A549 (cell line): Measurements from ENCODE around the gene NRTN. TPM values are rescaled to one million over a fixed set of nuclear protein-coding genes. Genes with fewer than 3 reads are reported as not detected.

Experiments
- ATAC-seq, 2 experiments: fragments of 200-7000 bp in 1 of 2; fragments of >200 bp in 1 of 2; cut with Nextera tagmentation in 1 of 2; cut with Tn5 transposase in 1 of 2; 3 replicates each; pipeline versions ENCODE4 v1.8.0 to v1.9.1; 2018 to 2020; ENCODE audit warnings: mild to moderate bottlenecking in 1 of 2, moderate library complexity in 1 of 2
- CTCF ChIA-PET: fragments of 300-600 bp; sonication (Branson Sonifier 250); formaldehyde crosslinking; extraction: SDS; loops from one replicate; lab custom pipeline; 2021; ENCODE audit warnings: antibody characterized with exemption, inconsistent platforms; lab: Yijun Ruan, JAX
- POLR2A ChIA-PET: fragments of 350-600 bp; formaldehyde crosslinking; extraction: SDS; loops from one replicate; lab custom pipeline; 2021; ENCODE audit warnings: antibody characterized with exemption, inconsistent platforms; lab: Yijun Ruan, JAX
- DNase-seq, 2 experiments: peaks; one replicate each; pipeline versions ENCODE4 v3.0.0 to v3.0.0-alpha.2; 2011 to 2016; ENCODE audit warnings: low read depth in 1 of 2, low spot score in 1 of 2
- FAIRE-seq: peaks from 2 replicates; lab custom pipeline; 2011; peaks lifted over from hg19 to GRCh38; lab: Jason Lieb, UNC
- H3K27ac ChIP-seq, 2 experiments: fragments of >200 bp; sonication (Bioruptor Twin); formaldehyde crosslinking; 3 replicates each; pipeline ENCODE4 v1.5.1; 2016 to 2017
- H3K4me1 ChIP-seq: fragments of >200 bp; sonication (Bioruptor Twin); formaldehyde crosslinking; 3 replicates; pipeline ENCODE4 v1.6.1; 2016
- H3K4me2 ChIP-seq: fragments of >200 bp; sonication (Bioruptor Twin); formaldehyde crosslinking; 3 replicates; pipeline ENCODE4 v1.6.1; 2016
- H3K4me3 ChIP-seq: fragments of >200 bp; sonication (Bioruptor Twin); formaldehyde crosslinking; 3 replicates; pipeline ENCODE4 v1.5.1; 2016
- H3K9me3 ChIP-seq: fragments of >200 bp; sonication (Bioruptor Twin); formaldehyde crosslinking; 3 replicates; pipeline ENCODE4 v1.6.1; 2016
- CBX8 ChIP-seq: fragments of 200-600 bp; sonication (generic); IDR thresholded peaks from 2 replicates; pipeline ENCODE4 v1.6.1; 2016
- CHD2 ChIP-seq: fragments of 150-350 bp; IDR thresholded peaks from 2 replicates; pipeline ENCODE4 v1.6.1; 2014; ENCODE audit warnings: low read length; ENCODE audit not compliant: partially characterized antibody
- CHD4 ChIP-seq: fragments of 200-600 bp; sonication (generic); IDR thresholded peaks from 2 replicates; pipeline ENCODE4 v1.6.1; 2016; ENCODE audit warnings: antibody characterized with exemption, mild to moderate bottlenecking, borderline replicate concordance
- EHF ChIP-seq: fragments of 250-450 bp; sonication (Bioruptor Pico); IDR thresholded peaks from 2 replicates; pipeline ENCODE4 v1.5.0; 2020; ENCODE audit warnings: mild to moderate bottlenecking
- EHMT2 ChIP-seq: fragments of 200-600 bp; sonication (generic); IDR thresholded peaks from 2 replicates; pipeline ENCODE4 v1.6.1; 2016; ENCODE audit warnings: antibody characterized with exemption, low read depth, mild to moderate bottlenecking, moderate library complexity
- ESRRA ChIP-seq: fragments of 150-350 bp; IDR thresholded peaks from 2 replicates; pipeline ENCODE4 v1.6.1; 2014; ENCODE audit warnings: mild to moderate bottlenecking, low read length, borderline replicate concordance
- FOSL2 ChIP-seq, 2 experiments: fragments of 450-650 bp in 1 of 2; fragments of >200 bp in 1 of 2; sonication (Bioruptor Twin) in 1 of 2; formaldehyde crosslinking; IDR thresholded peaks; 2 replicates each; pipeline versions ENCODE4 v1.5.0 to v1.6.1; 2016 to 2020; ENCODE audit warnings: mild to moderate bottlenecking in 1 of 2, moderate library complexity in 1 of 2
- GATA3 ChIP-seq: IDR thresholded peaks from 2 replicates; pipeline ENCODE4 v1.6.1; 2012; ENCODE audit warnings: borderline replicate concordance
- HDAC2 ChIP-seq: fragments of 200-600 bp; sonication (generic); IDR thresholded peaks from 2 replicates; pipeline ENCODE4 v1.6.1; 2016
- HEYL ChIP-seq: fragments of 250-450 bp; sonication (Bioruptor Pico); IDR thresholded peaks from 2 replicates; pipeline ENCODE4 v1.8.0; 2021; ENCODE audit warnings: mild to moderate bottlenecking, moderate library complexity
- HOXB5 ChIP-seq: fragments of 250-450 bp; sonication (Bioruptor Pico); IDR thresholded peaks from 2 replicates; pipeline ENCODE4 v1.5.0; 2020; ENCODE audit warnings: mild to moderate bottlenecking, moderate library complexity
- JUN ChIP-seq, 2 experiments: fragments of >200 bp; sonication (Bioruptor Twin); formaldehyde crosslinking; IDR thresholded peaks; 2 replicates in 1 of 2; 3 replicates in 1 of 2; pipeline ENCODE4 v1.6.1; 2016 to 2017
- NPAS2 ChIP-seq: fragments of 250-450 bp; sonication (Bioruptor Pico); IDR thresholded peaks from 2 replicates; pipeline ENCODE4 v1.8.0; 2022; ENCODE audit warnings: mild to moderate bottlenecking, moderate library complexity, borderline replicate concordance
- POLR2A ChIP-seq: IDR thresholded peaks from 2 replicates; pipeline ENCODE4 v1.6.1; 2012; ENCODE audit warnings: mild to moderate bottlenecking, low read length
- RARB ChIP-seq: fragments of 250-450 bp; sonication (Bioruptor Pico); IDR thresholded peaks from 2 replicates; pipeline ENCODE4 v1.8.0; 2021; ENCODE audit warnings: mild to moderate bottlenecking, moderate library complexity
- RCOR1 ChIP-seq: fragments of 150-350 bp; IDR thresholded peaks from 2 replicates; pipeline ENCODE4 v1.6.1; 2014; ENCODE audit warnings: antibody characterized with exemption, low read length, low read depth
- RNF2 ChIP-seq: fragments of 200-600 bp; sonication (generic); IDR thresholded peaks from 2 replicates; pipeline ENCODE4 v1.6.1; 2016; ENCODE audit warnings: low read depth, mild to moderate bottlenecking, antibody characterized with exemption, moderate library complexity, borderline replicate concordance
- SREBF2 ChIP-seq: fragments of 450-650 bp; IDR thresholded peaks from 2 replicates; pipeline ENCODE4 v1.6.1; 2014; ENCODE audit warnings: mild to moderate bottlenecking, moderate library complexity
- ZC3H11A ChIP-seq: fragments of 450-650 bp; IDR thresholded peaks from 2 replicates; pipeline ENCODE4 v1.6.1; 2014; ENCODE audit warnings: antibody characterized with exemption, mild to moderate bottlenecking
- ZFP36 ChIP-seq: fragments of 450-650 bp; IDR thresholded peaks from 2 replicates; pipeline ENCODE4 v1.6.1; 2014; ENCODE audit warnings: borderline replicate concordance; ENCODE audit not compliant: partially characterized antibody
- ZNF302 ChIP-seq: fragments of 250-450 bp; sonication (Bioruptor Pico); IDR thresholded peaks from 2 replicates; pipeline ENCODE4 v1.9.0; 2021; ENCODE audit warnings: inconsistent platforms, mild to moderate bottlenecking, moderate library complexity
- WGBS: methylation state at CpG from one replicate; pipeline ENCODE4 v1.1.6; 2017; ENCODE audit errors: missing lambda C conversion rate; 5-methylcytosine and 5-hydroxymethylcytosine counted together
- polyA plus RNA-seq, 4 experiments: library from polyadenylated mRNA; depleted of rRNA in 3 of 4; stranded (reverse); fragments of >200 nt; fragmentation: RNase III in 1 of 4; extraction: RNeasy Plus Mini Kit Qiagen cat#74134 plus additional on column Dnase treatment in 1 of 4; gene quantifications; 2 replicates in 3 of 4; 3 replicates in 1 of 4; pipeline ENCODE4 v1.2.3, GENCODE V29; 2011 to 2017
- TF ChIP-seq, protein P1 (sequence below): fragments of >200 bp; sonication (Bioruptor Twin); formaldehyde crosslinking; IDR thresholded peaks from 2 replicates; pipeline ENCODE4 v1.6.1; 2016
- TF ChIP-seq, protein P2 (sequence below): fragments of >200 bp; sonication (Bioruptor Twin); formaldehyde crosslinking; IDR thresholded peaks from 3 replicates; pipeline ENCODE4 v1.5.1; 2016
- TF ChIP-seq, protein P3 (sequence below): fragments of >200 bp; sonication (Bioruptor Twin); formaldehyde crosslinking; IDR thresholded peaks from 3 replicates; pipeline ENCODE4 v1.6.1; 2016
- TF ChIP-seq, protein P4 (sequence below): fragments of 450-650 bp; IDR thresholded peaks from 2 replicates; pipeline ENCODE4 v1.6.1; 2014; ENCODE audit warnings: antibody characterized with exemption

The NRTN gene
- polyA plus RNA-seq, 2 of the 4 experiments (the other 2 are of a cell fraction), result 0.32 to 0.61 TPM

DNA sequence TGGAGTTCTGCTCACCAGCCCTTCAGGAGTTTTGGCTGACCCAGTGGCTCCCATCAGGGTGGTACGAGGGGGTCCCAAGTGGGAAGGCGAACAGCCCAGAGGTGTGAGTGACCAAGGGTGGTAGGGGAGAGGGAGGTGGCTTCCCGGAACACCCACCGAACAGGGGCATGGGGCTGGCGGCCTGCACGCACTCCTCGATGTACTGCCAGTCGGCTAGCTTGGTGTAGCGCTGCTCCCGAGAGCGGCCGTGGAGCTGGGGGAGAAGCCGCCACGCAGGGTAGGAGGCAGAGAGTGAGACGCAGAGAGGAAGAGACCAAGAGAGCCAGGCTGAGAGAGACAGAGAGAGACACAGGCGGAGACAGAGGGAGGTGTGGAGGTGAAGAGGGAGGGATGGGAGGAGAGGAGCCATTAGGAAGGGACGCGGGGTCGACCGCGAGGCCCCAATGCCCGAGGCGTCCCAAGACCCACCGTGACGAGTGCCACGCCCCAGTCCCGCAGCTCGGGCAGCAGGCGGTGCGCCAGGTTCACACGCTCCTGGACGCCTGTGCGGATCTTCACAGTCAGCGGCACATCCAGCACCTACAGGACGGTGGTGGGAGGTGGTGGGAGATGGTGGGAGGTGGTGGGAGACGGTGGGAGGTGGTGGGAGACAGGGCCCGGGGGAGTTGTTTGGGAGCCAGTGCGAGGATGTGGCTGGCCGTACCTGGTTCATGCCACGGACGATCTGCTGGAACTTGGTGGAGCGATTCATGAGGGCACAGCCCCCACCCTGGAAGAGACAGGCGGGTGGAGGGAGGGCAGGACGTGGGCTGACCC is 18.1 kb upstream of the NRTN start:
- Histone ChIP-seq H3K9me3 (no peaks in the 10 kb centered on the region), H3K4me3 (no peak overlapping the region), H3K27ac (no peak overlapping the region), H3K4me2 (no peak overlapping the region), H3K4me1 (peaks cover 5% of the 10 kb centered on the region; the same call in 2 of the 3 replicates)
- ChIA-PET POLR2A (no interaction called here), CTCF (interaction anchor here (0.9 kb wide), 1 partner anchor 13 kb away, joined by 4 read pairs; no protein-coding TSS in a partner anchor)
- ATAC-seq, result no peak
- no peak for DNase-seq
- TF ChIP-seq, protein P1, sequence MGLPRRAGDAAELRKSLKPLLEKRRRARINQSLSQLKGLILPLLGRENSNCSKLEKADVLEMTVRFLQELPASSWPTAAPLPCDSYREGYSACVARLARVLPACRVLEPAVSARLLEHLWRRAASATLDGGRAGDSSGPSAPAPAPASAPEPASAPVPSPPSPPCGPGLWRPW, result no peak
- TF ChIP-seq EHF (CRISPR knock-in tag), result no peak
- no peak for TF ChIP-seq GATA3
- TF ChIP-seq HDAC2, result no peak
- TF ChIP-seq ESRRA, result no peak
- TF ChIP-seq, protein P2, sequence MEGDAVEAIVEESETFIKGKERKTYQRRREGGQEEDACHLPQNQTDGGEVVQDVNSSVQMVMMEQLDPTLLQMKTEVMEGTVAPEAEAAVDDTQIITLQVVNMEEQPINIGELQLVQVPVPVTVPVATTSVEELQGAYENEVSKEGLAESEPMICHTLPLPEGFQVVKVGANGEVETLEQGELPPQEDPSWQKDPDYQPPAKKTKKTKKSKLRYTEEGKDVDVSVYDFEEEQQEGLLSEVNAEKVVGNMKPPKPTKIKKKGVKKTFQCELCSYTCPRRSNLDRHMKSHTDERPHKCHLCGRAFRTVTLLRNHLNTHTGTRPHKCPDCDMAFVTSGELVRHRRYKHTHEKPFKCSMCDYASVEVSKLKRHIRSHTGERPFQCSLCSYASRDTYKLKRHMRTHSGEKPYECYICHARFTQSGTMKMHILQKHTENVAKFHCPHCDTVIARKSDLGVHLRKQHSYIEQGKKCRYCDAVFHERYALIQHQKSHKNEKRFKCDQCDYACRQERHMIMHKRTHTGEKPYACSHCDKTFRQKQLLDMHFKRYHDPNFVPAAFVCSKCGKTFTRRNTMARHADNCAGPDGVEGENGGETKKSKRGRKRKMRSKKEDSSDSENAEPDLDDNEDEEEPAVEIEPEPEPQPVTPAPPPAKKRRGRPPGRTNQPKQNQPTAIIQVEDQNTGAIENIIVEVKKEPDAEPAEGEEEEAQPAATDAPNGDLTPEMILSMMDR, result no peak
- TF ChIP-seq RNF2, result no peak
- no peak for TF ChIP-seq HOXB5
- TF ChIP-seq, protein P3, sequence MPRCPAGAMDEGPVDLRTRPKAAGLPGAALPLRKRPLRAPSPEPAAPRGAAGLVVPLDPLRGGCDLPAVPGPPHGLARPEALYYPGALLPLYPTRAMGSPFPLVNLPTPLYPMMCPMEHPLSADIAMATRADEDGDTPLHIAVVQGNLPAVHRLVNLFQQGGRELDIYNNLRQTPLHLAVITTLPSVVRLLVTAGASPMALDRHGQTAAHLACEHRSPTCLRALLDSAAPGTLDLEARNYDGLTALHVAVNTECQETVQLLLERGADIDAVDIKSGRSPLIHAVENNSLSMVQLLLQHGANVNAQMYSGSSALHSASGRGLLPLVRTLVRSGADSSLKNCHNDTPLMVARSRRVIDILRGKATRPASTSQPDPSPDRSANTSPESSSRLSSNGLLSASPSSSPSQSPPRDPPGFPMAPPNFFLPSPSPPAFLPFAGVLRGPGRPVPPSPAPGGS, result no peak
- no peak for TF ChIP-seq ZFP36
- no peak for TF ChIP-seq CBX8
- no peak for TF ChIP-seq EHMT2
- TF ChIP-seq SREBF2, result no peak
- TF ChIP-seq HEYL (CRISPR knock-in tag), result no peak
- no peak for TF ChIP-seq RARB (CRISPR knock-in tag)
- TF ChIP-seq ZC3H11A, result no peak
- no peak for TF ChIP-seq RCOR1
- no peak for TF ChIP-seq POLR2A
- TF ChIP-seq CHD2, result no peak
- WGBS, result 87% methylated on average over 42 of the region's 44 CpGs
- no peak for FAIRE-seq

DNA sequence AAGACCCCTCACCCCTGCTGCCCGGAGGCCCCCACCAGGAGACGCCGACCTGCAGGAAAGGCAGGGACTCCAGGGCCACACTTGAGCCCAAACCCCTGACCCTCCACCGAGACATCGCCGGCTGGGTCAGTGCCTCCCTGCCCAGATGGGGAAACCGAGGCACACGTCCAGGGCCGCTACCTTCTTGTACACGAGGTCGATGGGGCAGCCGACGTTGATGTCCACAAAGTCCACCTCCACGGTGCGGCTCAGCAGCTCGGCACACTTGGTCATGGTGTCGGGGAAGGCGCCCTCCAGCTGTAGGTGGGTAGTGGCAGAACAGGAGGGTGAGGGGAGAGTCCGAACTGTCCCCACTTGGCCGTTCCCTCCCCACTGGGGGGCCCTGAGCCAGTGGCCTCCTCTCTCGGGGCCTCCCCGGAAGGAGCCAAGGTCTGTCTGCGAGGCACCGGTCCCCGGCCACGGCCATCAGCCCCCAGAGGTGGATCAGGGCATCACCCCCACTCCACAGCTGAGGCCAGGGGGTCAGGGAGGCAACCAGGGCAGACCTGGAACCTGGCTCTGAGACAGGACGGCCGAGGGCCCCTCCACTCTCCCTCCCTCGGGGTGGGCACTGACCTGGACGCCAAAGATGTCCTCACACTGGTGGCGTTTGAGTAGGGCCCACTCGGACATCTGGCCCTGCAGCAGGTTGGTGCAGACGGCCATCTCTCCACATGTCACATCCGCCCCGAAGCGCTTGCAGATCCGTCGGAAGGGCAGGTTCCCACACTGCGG is 17.3 kb upstream of the NRTN start:
- Histone ChIP-seq H3K9me3 (no peaks in the 10 kb centered on the region), H3K4me1 (peaks cover 5% of the 10 kb centered on the region; the same call in 2 of the 3 replicates)
- POLR2A ChIA-PET, result no interaction called here
- DNase-seq (no peak), FAIRE-seq (no peak)
- 93% methylated on average over 21 of the region's 39 CpGs for WGBS
- TF ChIP-seq RNF2, result no peak
- TF ChIP-seq CBX8, result no peak
- TF ChIP-seq HEYL (CRISPR knock-in tag), result no peak
- TF ChIP-seq FOSL2 (IDR thresholded peaks at IDR 0.05), result no peak
- no peak for TF ChIP-seq FOSL2 (CRISPR knock-in tag; IDR thresholded peaks at IDR 0.05)
- TF ChIP-seq RARB (CRISPR knock-in tag), result no peak
- TF ChIP-seq JUN (IDR thresholded peaks at IDR 0.05), result no peak
- TF ChIP-seq, protein P4, sequence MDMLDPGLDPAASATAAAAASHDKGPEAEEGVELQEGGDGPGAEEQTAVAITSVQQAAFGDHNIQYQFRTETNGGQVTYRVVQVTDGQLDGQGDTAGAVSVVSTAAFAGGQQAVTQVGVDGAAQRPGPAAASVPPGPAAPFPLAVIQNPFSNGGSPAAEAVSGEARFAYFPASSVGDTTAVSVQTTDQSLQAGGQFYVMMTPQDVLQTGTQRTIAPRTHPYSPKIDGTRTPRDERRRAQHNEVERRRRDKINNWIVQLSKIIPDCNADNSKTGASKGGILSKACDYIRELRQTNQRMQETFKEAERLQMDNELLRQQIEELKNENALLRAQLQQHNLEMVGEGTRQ, result no peak
- no peak for TF ChIP-seq ZNF302 (CRISPR knock-in tag)
- TF ChIP-seq NPAS2 (CRISPR knock-in tag), result no peak
- TF ChIP-seq CHD4, result no peak
- no peak for TF ChIP-seq EHMT2
- no peak for TF ChIP-seq HOXB5
- TF ChIP-seq, all 56 proteins: peak for 0
- no peak overlapping the region for H3K4me2 ChIP-seq
- H3K27ac ChIP-seq, result no peak overlapping the region
- no peak overlapping the region for H3K4me3 ChIP-seq
- no peak for ATAC-seq
- CTCF ChIA-PET, result interaction anchor here (0.9 to 2.9 kb wide), 4 partner anchors 8 to 17 kb away, joined by 3 to 8 read pairs (median 6); partner anchors contain the start of gene NRTN
